Hematopoietic multipotent progenitor cell treated with erythropoietin and hydrocortisone succinate and interleukin-3 and kit ligand, for 6 days (in vitro differentiated cells): ENCODE measurements around the gene KLF16.
A peak's percentile ranks its signal among the peaks of the same experiment; 100 is the strongest.
"Not testable (repeated sequence)": the region's sequence is repeated elsewhere in the genome, so short reads cannot be mapped to it uniquely, and the experiment has no call there.

Source experiments
- DNase-seq: peaks from one replicate; pipeline ENCODE4 v3.0.0-alpha.2; 2015

Gene KLF16

GRCh38 chr19:1863328-1863637 lies at the start of gene KLF16:
KLF16 (minus strand) TSS chr19:1863579; CDS start chr19:1863497, 82 bp downstream.
- no peak for DNase-seq

DNA sequence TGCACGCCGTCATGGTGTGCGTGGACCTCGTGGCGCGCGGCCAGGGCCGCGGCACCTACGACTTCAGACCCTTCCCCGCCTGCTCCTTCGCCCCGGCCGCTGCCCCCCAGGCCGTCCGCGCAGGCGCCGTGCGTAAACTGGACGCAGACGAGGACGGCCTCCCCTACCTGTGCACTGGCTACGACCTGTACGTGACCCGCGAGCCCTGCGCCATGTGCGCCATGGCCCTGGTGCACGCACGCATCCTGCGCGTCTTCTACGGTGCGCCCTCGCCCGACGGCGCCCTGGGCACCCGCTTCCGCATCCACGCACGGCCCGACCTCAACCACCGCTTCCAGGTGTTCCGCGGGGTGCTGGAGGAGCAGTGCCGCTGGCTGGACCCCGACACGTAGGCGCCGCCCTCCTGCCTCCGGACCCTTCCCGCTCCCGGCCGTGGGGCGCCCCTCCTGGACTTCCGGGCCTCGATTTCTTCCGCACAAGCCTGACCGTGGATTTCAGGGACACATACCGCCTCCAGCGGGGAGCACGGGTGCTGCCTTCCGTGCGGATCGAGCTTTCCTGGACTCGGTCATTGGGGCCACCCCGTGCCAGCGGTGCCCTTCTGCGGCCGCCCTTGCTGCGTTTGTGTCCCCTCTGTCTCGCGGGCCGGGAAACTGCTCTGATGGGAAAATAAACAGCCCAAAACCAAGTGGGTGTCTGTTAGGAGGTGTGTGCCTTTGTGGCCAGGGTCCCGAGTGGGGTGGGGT lies 49.6 kb upstream of the KLF16 start:
- DNase-seq: no peak

DNA sequence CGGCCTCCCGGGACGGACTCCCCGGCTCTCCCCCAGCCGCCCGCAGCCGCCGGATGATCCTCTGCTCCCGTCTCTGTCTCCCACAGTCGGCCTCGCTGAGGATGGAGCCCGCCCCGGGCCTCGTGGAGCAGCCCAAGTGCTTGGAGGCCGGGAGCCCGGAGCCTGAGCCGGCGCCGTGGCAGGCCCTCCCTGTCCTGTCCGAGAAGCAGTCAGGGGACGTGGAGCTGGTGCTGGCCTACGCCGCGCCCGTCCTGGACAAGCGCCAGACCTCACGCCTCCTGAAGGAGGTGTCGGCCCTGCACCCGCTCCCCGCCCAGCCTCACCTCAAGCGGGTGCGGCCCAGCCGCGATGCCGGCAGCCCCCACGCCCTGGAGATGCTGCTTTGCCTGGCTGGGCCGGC lies 48.6 kb upstream of the KLF16 start:
- DNase-seq: peak; percentile 32

GRCh38 chr19:1911098-1911497 lies 47.7 kb upstream of the KLF16 start:
- DNase-seq: no peak

DNA sequence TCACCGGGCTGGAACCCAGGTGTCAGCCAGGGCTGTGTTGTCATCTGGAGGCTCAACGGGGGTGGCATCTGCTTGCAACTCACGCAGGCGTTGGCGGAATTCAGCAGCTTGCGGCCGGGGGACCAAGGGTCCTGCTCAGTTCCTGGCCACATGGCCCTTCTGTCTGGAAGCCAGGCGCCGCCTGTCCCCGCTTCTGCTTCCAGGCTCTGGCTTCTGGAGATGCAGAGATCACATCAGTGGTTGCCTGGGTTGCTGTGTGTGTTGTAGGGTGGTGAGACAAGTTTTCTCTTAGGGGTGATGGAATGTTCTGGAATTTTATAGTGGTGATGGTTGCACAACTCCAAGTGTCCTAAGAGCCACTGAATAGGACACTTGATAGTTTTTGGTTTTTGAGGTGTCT lies 46.8 kb upstream of the KLF16 start:
- no peak for DNase-seq

DNA sequence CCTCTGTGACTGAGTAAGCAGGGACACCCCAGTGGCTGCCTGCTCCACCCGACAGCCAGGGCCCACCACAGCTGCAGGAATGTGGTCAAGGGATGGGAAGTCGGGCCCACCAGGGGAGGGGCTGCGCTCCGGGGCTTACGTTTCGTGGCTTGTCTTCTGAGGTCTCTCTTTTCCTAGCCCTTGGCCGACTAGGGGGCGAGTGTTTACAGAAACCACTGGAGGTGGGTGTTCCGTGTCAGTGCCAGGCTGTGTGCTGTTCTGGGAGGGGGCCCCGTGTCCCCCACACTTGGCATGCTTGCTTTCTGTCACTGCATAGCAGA lies 46.3 kb upstream of the KLF16 start:
- DNase-seq: no peak

- no peak for DNase-seq
Measured at GRCh38 chr19:1908364-1908678, 44.9 kb upstream of the KLF16 start.

DNA sequence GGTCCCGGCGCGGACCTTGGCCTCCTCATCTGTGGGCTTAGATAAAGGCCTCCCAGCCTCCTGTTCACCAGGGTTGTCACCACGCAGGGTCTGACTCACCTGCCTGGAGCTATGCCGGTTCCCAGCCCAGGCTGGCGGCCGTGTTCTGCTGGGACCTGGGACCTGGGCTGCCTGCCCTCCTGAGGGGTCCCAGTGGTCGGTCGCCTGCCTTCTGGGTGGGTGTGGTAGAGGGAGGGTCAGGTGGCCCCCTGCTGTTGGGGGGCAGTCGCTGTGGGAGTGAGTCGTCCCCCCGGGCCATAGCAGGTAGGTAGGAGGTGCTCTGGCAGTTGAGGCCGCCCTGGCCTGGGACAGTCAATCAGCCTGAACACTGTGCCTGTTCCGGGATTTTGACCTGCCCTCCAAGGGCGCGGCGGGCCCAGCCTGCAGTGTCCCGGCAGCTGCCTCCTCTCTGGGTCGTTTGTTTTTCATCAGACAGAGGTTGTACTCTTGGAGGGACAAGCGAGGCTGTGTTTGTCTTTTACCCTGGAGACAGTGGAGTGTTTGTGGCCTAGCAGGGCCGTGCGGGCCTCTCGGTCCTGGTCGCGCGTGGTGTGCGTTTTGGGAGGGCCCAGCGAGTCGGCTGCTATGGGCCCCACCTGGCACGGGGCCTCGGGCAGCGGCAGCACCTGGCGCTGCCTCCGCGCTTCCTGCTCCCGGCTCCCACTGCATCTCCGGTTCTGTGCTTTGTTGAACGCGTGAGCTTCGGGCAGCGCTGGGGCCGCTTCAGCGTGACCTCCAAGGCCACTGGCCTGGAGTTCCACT lies 44.4 kb upstream of the KLF16 start:
- DNase-seq: no peak

GRCh38 chr19:1906985-1907562 lies 43.7 kb upstream of the KLF16 start:
- no peak for DNase-seq

DNA sequence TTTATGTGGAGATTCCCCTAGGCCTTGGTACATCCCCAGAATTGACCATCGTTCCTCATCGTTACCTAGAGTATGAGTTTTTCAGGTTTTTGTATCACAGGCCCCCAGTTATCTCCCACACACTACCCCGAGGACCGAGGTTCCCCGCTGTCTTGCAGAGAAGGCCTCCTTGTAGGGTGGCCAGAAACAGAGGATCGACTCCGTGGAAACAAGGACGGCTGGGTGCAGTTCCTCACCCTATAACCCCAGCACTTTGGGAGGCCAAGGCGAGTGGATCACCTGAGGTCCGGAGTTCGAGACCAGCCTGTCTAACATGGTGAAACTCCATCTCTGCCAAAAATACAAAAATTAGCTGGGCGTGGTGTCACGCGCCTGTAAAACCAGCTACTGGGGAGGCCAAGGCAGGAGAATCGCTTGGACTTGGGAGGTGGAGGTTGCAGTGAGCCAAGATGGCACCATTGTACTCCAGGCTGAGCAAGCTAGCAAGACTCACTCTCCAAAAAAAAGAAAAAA lies 42.5 kb upstream of the KLF16 start:
- no peak for DNase-seq

GRCh38 chr19:1905110-1905862 lies 41.9 kb upstream of the KLF16 start, which contains the start of the genes ADAT3 and SCAMP4:
ADAT3 (plus strand) TSS chr19:1905399; CDS start chr19:1912048, 6,649 bp downstream.
SCAMP4 (plus strand) TSS chr19:1905399; CDS start chr19:1915020, 9,621 bp downstream.
- peak; percentile 99 for DNase-seq

DNA sequence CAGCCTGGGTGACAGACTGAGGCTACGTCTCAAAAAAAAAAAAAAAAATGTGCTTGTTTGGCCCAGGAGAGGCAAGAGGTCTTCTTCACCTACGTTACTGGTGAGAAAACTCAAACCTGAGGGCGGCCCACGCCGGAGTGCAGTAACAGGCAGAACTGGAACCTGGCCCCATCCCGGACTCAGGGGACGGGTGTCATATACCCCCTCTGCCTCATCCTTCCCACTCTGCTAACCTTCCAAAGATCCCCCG lies 41.4 kb upstream of the KLF16 start:
- no peak for DNase-seq

DNA sequence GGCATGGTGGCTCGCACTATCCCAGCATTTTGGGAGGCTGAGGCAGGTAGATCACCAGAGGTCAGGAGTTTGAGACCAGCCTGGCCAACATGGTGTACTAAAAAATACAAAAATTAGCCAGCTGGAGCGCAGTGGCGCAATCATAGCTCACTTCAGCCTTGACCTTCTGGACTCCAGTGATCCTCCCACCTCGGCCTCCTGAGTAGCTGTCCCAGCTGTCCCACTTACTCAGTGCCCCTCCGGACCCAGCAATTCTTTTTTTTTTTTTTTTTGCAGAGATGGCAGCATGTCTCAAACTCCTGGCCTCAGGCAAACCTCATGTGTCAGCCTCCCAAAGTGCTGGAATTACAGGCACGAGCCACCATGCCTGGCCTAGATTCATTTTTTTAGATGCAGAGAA lies 39.5 kb upstream of the KLF16 start:
- DNase-seq: no peak

DNA sequence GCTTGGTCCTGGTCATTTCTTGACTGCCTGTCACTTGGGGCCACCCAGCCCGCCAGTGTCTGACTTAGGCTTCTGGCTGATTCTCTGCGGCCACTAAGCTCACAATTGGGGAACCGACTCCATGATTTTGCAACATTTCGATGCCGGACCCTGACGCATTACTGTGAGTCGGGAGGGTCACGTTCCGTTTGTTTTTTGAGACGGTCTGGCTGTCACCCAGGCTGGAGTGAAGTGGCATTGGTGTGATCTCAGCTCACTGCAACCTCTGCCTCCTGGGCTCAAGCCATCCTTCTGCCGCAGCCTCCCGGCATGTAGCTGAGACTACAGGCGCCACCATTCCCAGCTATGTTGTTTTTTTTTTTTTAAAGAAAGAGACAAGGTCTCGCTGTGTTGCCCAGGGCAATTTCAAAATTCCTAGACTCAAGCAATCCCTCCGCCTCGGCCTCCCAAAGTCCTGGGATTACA lies 38.6 kb upstream of the KLF16 start:
- DNase-seq: no peak

DNA sequence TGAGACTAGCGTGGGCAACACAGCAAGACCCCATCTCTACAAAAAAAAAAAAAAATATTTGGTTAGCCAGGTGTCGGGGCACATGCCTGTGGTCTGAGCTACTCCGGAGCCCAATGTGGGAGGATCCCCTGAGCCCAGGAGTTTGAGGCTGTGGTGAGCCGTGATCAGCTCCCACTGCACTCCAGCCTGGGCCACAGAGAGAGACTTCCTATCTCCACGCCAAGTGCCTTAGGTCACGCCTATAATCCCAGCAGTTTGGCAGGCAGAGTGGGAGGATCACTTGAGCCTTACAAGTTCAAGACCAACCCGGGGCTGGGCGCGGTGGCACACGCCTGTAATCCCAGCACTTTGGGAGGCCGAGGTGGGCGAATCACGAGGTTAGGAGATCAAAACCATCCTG lies 33.1 kb upstream of the KLF16 start:
- peak; percentile 43 for DNase-seq

- DNase-seq: no peak
Measured at GRCh38 chr19:1893791-1894190, 30.4 kb upstream of the KLF16 start.

DNA sequence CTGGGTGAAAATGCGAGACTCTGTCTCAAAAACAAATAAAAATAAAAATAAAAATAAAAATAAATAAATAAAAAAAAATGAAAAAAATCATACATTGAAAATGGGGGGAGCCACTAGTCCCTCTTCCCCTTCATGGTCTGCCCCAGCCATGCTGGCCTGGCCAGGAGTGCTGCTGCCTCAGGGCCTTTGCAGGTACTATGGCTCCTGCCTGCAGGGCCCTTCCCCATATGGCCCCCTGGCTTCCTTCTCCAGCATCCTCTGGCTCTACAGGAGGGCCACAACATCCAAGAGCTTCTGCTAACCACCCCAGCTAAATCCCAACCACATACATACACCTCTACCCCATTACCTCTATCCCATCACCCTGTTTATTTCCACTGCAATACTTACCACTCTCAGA lies 26.5 kb upstream of the KLF16 start:
- no peak for DNase-seq

GRCh38 chr19:1888385-1888784 lies 25.0 kb upstream of the KLF16 start:
- no peak for DNase-seq

- DNase-seq: not testable (repeated sequence)
Measured at GRCh38 chr19:1886360-1886759, 23.0 kb upstream of the KLF16 start.

DNA sequence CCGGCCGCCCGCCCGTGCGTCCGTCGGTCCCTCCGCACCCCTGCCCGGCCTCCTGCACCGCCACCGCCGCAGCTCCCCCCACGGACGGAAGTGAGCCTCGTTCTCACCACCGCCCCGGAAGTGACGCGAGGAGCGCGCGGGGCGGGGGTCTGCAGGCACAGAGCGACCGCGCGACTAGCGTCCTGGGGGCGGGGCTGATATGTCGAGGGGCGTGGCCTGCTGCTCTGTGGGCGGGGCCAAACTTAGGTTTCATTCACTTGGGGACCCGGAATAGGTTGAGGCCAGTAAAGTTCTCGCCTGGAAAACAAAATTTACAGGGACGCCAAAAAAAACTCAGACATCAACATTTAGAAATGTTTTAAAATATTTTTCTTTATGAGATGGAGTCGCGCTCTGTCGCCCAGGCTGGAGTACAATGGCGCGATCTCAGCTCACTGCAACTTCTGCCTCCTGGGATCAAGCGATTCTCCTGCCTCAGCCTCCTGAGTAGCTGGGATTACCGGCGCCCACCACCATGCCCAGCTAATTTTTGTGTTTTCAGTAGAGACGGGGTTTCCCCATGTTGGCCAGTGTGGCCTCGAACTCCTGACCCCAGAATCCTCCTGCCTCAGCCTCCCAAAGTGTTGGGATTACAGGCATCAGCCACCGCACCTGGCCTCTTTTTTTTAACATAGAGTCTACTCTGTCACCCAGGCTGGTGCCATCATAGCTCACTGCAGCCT lies 22.2 kb upstream of the KLF16 start, which contains the start of gene ABHD17A:
Gene ABHD17A (minus strand): TSS at position 99 of the 722 bp plus-strand sequence. CDS start 3,930 bp downstream, outside the sequence.
- peak; percentile 95 for DNase-seq

- DNase-seq: no peak
Measured at GRCh38 chr19:1884719-1885334, 21.4 kb upstream of the KLF16 start.

- peak; percentile 56 for DNase-seq
Measured at GRCh38 chr19:1884291-1884718, 20.9 kb upstream of the KLF16 start.
